NCI-H774 (cell line): Measurements from ENCODE around the gene ROBO1.

ENCODE experiments used
- DNase-seq: peaks from one replicate; lab custom pipeline; 2025; lab: John Stamatoyannopoulos, UW

The ROBO1 gene

DNA sequence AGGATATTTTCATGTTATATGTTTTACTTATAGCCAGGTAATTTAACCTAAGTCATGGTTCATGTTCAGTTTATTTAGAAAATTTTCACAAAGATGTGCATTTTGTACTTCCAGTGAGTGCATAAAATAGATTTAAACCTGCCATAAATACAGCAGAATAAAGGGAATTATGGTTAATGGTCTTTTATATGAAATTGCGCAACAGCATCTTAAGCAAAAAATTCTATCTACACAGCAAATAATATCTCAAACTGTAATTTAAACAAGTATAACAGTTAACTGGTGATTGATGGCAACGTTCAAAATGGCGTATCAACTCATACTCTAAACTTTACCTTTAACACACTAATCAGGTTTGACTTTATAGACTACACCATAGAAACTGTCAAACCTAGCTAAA, 97.6 kb downstream of the ROBO1 start:
- DNase-seq, result no peak

DNA sequence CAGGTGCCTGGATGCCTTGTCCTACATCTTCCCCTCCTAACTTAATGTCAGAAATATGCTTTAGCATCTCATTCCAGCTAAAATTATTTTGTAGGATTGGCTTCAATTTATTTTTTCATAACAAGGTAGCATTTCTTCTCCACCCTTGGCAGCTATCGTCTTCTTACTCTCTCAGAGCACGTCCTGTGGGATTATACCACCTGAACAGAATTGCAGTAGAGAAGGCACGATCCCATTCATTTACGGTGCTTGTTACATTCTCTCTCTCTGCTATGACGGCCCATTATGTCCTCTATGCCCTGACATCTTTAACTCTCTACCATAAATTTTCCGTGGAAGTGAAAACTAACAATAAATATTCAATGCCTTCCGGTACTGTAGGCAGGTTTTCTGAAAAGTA, 103.3 kb downstream of the ROBO1 start:
- DNase-seq, result no peak

DNA sequence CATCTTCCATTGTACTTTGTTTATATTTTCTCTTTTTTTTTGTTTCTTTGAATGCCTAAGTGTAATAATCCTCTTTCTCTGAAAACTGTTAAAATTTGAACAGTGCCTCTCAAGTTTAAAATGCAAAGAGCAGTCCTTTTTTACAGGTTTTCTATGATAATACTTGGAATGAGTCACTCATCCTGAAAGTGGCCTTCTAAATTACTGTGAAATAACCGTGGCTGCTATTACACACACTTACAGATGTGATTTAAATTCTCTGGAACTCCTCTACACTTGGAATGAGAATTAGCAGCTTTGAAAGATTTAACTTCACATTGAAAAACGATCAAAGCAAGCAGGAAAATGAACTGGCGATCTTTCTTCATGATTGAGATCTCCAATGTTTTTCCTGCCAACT, 105.9 kb downstream of the ROBO1 start:
- no peak for DNase-seq

DNA sequence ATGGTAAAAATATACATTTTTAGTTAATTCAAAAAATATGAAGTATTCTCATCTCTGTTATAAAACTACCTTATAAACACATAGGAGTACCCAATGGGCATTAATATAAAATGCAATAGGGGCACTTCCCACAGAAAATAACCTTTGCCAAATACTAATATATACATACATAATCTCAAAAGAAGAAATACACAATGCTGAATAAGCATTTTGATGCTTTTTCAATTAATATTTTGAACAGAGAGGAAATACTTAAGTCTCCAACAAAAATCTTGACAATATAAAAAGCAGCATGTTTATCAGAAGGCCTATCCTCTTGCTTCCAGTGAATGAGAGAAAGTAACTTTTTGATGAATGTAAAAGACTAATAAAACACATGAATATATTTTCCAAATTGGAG, 110.7 kb downstream of the ROBO1 start:
- DNase-seq, result no peak

DNA sequence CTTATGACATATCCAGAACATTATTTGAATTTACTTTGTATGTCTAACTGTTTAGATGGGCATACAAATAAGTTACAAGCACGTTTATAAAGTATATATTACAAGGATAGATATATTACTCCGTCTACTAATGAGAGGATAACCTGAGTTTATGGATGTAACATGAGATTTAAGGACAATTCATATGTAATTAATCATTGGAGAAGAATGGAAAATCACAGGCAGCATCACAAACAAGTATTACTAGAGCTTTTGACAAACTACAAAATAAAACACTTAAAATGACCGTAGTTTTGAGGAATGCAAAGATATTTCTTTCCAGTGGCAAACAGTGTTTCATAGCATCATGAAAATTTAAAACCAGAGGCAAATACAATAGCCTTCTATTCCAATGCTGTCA, 113.8 kb downstream of the ROBO1 start:
- no peak for DNase-seq

DNA sequence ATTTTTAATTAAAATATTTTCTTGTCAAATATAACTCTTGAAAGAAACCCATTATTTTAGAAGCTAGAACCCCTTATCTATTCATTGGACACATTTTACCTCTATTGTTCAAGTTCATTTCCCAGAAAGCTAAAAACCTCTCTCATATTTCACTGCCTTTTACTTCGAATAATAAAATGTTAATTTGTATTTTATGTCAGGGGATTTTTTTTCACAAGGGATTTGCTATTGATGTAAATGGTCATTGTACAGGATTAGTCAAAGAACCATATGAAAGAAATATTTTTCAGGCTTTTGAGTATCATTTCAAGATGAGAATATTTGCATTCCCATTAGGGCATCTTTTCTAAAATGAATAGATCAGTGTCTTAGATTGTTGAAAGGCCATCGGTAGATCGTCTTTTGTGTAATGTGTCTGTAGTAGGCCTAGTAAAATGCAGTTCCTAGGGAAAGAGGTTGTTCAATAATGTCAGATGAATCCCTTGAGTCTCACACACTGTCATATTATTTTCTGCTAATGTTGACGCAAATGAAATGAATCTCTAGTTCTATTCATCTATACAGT, 114.5 kb downstream of the ROBO1 start:
- DNase-seq, result no peak

DNA sequence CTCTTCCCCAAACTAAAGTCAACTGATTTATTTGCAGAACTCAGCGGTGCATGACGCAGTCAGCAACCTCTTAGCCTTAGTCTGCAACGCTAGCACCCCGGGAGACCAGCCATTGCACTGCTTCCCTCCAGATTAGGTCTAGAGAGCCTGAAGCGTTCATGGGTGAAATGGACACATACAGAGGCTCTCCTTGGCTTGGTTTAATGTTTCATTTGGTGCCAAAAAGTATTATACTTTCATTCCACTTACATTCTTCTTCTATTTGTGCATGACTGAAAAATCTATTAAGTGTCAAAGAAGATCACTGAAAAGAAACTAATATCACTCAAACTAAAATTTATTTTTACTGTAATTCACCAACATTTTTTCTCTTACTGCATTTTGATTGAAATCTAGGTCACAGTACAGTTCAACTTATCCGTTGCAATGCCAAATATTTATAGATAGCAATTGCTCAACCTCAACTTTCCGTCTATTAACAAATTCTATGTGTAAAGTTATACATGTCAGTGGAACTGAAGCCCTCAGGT, 116.2 kb downstream of the ROBO1 start:
- DNase-seq, result peak; percentile 2

DNA sequence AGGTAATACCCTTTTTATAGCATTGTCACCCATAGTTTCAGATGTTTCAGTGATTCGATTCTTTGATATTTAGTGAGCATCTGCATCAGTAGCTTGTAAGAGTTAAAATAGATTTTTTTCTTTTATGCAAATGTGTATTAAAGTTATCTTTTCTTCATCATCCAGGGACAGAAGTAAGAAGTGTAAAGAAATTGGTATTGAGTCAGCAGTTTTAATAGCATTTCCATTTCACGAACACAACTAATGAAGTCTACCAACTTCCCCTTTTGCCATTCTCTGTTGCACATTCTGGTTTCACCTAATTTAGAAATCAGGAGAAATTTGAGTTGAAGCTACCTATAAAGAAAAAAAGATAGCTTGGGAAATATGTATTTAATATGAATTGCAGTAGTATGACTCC, 127.9 kb downstream of the ROBO1 start:
- DNase-seq, result no peak

DNA sequence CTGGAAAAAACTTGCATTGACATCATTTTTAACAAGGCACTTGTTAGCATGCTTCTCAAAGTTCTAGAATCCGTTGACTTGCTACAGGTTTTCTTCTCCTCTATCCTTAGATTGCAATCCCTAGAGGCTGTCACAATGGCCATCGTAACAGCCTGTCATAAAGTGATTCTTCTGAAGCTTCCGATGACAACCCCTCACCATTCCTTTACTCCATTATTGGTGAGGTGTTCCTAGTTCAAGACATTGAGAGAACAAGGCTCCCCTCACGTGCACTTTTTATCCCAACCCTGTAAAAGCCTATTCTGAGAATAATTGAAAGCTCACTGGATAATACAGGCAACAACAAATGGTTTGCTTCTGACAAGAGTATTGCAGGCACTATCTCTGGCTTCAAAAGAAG, 131.4 kb downstream of the ROBO1 start:
- no peak for DNase-seq

DNA sequence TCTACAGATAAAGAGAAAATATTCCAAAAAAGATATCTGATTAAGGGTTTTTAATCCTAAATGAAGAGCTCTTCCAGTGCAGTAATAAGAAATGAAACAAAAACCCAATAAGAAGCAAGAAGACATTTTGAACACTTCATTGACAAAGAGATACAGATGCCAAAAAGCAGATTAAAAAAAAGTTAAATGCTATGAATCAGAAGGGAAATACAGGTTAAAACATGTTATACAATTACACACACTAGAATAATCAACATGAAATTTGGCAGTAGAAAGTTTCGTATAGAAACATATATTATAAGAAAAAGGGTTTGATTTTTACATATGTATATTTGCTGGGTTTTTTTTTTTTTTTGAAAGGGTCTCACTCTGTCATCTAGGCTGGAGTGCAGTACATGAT, 135.0 kb downstream of the ROBO1 start:
- no peak for DNase-seq

DNA sequence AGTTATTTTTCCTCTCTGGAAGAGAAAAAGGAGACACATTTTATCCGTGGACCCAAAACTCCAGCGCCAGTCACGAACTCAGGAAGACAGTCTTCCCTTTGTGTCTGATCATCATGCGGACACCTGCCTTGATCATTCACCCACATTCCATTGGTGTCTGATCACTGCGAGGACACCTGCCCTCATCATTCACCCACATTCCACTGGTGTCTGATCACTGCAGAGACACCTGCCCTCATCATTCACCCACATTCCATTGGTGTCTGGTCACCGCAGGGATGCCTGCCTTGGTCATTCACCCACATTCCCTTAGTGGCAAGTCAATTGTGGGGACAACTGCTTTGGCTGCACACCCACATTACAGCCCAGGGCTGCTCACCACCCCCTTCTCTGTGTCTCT, 148.9 kb downstream of the ROBO1 start:
- DNase-seq, result no peak

DNA sequence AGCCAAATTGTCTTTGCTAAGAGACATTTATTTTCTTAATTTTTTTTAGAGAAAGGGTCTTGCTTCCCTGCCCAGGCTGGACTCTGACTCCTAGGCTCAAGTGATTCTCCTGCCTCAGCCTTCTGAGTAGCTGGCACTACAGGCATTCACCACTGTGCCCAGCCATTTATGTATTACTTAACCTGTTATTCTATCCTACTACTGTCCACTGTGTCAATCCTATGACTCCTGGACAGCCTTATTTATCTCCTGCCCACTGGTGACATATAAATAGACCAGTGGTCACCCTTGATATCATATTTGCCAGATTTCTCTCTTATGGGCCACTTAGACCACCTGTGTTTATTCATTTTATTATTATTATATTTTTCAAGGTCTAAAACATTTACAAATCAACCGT, 161.4 kb downstream of the ROBO1 start:
- no peak for DNase-seq

DNA sequence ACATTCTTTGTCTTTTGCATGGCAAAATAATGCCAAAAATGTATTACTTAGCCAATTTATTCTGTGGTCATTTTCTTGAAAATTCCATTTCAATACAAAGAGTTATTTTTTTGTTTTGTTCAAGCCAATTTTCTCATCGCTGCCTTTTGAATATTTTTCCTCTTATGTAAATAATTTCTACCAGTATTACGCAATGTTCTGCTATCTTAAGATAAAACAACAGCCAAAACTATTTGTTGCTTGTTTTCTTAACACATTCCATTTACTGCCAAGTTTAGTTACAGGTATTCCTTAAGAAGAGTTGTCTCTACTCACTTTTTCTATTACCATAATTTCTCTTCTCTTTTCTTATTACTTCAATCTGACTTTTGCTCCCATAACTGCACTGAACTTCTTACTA, 163.1 kb downstream of the ROBO1 start:
- DNase-seq, result no peak

DNA sequence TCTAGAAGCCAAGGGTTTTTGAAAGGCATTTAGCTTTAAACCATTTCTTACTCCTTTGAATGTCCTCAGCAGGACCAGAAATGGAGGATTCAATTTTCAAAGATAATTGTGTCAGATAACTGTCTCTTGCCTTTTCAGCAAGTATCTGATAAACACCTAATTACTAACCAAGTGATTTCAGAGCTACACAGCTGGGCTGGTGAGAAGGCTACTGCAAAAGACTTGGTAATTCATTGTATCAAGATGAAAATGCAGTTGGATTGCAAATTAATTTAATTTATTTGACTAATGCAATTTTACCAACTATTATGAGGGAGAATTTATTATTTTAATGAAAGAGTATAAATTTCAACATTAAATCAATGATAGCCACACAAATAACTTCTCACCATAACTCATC, 165.4 kb downstream of the ROBO1 start:
- DNase-seq, result no peak

DNA sequence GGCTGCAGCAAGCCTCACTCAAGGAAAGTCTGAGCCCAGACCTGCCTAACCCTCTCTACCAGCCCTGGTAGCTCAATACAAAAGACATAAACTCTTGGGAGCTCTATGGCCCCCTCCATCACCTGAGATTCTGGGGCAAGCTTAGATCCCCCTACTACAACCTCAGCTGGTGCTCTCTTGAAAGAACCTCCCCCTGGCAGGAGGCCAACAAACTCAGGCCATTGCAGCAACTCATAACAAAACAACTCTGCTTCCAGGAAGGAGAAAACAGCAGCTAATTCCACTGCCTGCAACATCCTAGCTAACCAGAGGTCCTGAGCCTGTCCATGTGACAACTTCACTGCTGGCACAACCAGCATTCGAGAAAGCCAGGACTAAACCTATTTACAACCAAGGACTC, 169.2 kb downstream of the ROBO1 start:
- no peak for DNase-seq

DNA sequence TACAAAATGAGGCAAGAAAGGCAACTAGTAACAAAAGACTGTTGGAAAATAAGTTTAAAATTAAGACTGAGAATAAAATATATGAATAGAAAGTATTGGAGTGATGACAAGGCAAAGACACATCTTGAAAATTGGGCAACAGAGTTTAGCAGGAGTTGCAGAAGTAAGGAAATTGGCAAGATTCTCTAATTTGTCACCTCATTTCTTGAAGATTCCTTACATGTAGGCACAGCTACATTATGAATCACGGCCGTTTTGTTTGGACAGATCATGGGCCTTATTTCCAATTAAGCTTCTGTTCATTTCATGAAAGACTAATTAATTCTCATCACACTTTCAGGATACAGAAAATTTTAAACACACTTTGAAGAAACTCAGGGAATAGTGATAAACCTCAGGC, 170.1 kb downstream of the ROBO1 start:
- DNase-seq, result no peak

DNA sequence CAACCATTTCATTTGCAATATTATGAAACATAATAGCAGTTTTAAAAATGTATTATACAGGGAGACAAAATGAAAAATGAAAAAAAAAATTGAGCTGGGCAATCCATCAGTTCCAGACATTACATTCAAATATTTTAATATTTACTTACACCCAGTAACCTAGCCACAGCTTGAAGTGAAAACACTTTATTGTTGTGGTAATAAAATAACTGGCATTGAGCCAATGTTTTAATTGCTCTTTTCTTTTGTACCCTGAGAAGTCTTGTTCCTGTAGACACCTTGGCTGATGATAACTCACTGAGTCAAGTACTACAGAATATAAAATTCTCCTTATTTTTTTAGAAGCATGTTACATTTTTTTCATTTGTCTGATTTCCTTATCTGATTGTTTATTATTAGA, 180.6 kb downstream of the ROBO1 start:
- DNase-seq, result peak; percentile 9

DNA sequence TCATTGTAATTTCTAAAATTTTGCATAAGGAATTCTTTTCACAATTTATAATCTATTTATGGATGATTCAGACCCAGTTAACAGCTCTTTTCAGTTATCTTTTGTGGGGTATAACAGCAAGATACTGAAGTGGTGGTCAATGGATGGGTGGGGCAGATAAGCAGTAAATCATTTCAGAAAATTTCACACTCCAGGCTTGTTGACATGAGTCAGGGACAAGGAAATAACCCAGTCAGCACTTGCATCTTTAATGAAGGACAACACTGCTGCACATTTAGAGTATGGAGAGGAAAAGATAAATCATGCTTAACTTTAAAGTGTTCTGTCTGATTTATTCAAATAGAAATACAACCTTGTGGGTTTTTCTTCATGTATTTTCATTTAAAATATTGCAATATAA, 181.6 kb downstream of the ROBO1 start:
- DNase-seq, result no peak

DNA sequence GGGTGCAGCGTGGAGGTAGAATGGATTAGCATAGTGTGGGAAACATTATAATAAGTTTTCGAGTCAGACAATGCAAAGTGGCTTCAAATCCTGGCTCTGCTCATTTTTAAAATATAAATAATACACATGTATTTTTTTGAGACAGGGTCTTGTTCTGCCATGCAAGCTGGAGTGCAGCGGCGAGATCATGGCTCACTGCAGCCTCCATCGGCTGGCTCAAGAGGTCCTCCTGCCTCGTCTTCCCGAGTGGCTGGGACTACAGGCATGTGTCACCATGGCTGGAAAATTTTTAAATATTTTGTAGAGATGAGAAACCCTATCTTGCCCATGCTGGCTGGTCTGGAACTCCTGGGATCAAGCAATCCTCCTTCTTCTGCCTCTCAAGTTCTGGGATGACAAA, 194.9 kb downstream of the ROBO1 start:
- no peak for DNase-seq

DNA sequence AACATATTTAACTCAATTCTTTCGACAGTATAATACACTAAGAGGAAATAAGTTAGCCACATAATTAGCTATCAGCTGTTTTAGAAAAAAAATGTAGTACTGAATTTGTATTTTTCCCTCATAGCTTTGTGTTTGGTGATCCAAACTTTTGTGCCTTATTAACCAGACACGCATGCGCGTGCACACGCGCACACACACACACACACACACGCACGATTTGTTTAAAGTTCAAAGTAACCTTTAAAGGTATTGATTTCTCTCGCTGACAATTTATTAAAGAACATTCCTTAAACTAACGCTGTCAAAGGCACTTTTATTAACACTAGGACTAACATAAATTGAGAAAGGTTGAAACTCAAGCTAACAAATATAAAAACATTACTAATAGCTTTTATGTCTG, 198.9 kb downstream of the ROBO1 start:
- no peak for DNase-seq

DNA sequence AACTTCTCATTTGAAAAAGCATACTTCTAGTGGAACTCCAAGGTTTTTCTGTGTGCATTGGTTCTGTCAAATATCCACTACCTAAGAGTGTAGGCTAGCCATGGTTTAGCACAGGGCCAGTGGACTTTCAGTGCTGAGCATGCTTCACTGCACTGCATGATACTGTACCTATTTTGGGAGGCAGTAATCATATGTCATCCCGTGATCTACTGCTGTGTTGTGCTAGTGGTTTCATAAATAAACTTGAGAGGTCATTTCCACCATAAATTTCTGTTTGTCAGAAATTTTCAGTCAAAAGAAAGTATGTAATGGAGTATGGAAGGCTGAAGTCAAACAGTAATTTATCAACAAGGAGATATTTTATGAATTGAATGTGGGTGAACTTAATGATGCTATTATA, 203.6 kb downstream of the ROBO1 start:
- no peak for DNase-seq

DNA sequence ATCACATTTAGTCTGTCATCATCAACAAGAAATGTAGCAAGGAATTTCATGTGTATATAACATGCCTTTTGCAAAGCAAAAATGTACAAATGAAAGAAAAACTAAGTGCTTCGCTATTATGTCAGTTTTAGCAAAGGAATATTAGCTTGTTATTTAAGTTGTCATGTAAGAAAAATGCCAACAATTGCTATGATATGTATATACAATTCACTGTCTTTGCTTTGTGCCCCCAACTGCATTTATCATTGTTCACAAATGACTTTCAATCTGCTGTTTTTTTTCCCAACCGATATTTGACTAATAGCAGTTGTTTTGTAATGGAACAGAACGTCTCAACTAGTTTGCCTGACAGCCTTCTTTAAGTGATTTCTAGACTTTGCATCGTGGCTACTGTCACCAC, 207.1 kb downstream of the ROBO1 start:
- no peak for DNase-seq

DNA sequence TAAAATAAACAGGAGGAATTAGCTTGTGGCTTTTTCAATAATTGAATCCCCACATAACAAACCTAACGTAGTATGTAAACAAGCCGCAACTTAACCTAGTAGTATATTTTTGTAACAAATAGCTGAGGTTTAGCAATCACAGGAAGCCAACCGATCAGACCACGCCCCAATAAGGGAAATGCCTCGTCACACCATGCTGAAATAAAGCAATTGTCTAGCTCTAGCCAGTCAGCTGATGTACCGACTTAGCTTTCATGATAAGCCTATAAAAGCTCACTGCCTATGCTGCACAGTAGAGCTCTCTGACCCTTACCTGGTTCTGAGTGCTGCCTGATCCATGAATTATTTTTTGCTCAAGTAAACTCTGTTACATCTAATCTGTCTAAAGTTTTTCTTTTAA, 208.9 kb downstream of the ROBO1 start:
- no peak for DNase-seq

DNA sequence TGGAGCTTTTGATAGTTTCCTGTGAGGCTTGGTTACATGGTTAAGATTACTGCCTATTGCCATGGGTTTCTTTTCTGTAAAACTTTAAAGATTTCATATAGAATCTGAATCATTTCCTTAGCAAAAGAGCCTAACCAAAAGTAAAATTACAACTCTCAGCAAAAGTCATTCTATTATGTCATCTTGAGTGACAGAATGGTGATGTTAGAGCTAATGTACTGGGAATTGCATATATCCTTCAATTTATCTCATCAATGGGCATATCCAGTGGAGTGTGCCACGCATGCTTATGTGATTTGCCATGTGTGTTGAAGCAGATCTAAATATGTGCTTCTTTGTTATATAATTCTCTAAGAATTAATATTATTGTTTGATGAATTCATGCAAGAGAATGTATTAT, 212.1 kb downstream of the ROBO1 start:
- no peak for DNase-seq

DNA sequence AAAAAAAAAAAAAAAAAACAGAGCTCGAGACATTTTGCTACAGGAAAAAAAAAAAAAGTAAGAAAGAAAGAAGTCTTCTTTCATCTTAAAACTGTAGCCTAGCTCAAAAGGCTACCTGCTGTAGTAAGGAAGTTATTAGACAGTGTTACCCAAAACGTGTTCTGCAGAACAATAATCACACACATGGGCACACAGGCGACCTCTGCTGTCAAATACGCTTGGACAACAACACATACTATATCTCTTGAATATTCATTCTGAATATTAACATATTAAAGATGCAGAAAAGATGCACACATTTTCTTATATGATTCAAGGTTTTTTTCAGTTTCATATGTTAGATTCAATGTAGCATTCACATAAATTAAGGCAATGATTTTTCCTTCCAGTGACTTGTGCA, 215.8 kb downstream of the ROBO1 start:
- DNase-seq, result no peak
